GM12864 (cell line): ENCODE measurements around the gene ADCY1.

ENCODE experiments used
- DNase-seq: peaks from one replicate; pipeline ENCODE4 v3.0.0-alpha.2; 2011; ENCODE audit warnings: low read depth
- H3K4me3 ChIP-seq: 2 replicates; pipeline ENCODE4 v1.5.1; 2011; ENCODE audit warnings: mild to moderate bottlenecking, low read depth, low read length, control low read depth
- CTCF ChIP-seq: IDR thresholded peaks from 2 replicates; pipeline ENCODE4 v1.5.1; 2011; ENCODE audit warnings: low read depth, mild to moderate bottlenecking, moderate library complexity, low read length, control low read depth, inconsistent platforms; ENCODE audit errors: missing control alignments

The ADCY1 gene

GRCh38 chr7:45610019-45610418 is 35.9 kb downstream of the ADCY1 start:
- H3K4me3 ChIP-seq, result no peak overlapping the region
- DNase-seq, result no peak
- TF ChIP-seq CTCF, result no peak

- no peak overlapping the region for H3K4me3 ChIP-seq
- TF ChIP-seq CTCF, result no peak
- DNase-seq, result no peak
Observed at GRCh38 chr7:45610660-45611299, 36.6 kb downstream of the ADCY1 start.

- DNase-seq, result no peak
- H3K4me3 ChIP-seq, result no peak overlapping the region
Observed at GRCh38 chr7:45617166-45617565, 43.0 kb downstream of the ADCY1 start.

GRCh38 chr7:45622058-45622457 is 47.9 kb downstream of the ADCY1 start:
- H3K4me3 ChIP-seq, result no peak overlapping the region
- no peak for TF ChIP-seq CTCF

More at GRCh38 chr7:45617166-45617565, 43.0 kb downstream of the ADCY1 start:
- no peak for TF ChIP-seq CTCF

GRCh38 chr7:45623157-45623556 is 49.0 kb downstream of the ADCY1 start:
- H3K4me3 ChIP-seq, result no peak overlapping the region
- DNase-seq, result no peak
- TF ChIP-seq CTCF, result no peak

More at GRCh38 chr7:45622058-45622457, 47.9 kb downstream of the ADCY1 start:
- no peak for DNase-seq

GRCh38 chr7:45623740-45624391 is 49.7 kb downstream of the ADCY1 start:
- no peak for TF ChIP-seq CTCF
- H3K4me3 ChIP-seq, result no peak overlapping the region
- DNase-seq, result no peak

- no peak overlapping the region for H3K4me3 ChIP-seq
- TF ChIP-seq CTCF, result no peak
- DNase-seq, result no peak
Observed at GRCh38 chr7:45624392-45624760, 50.2 kb downstream of the ADCY1 start.
